Fibroblast of lung (primary cell): ENCODE measurements around the gene BIN1.

Experiments used
- EZH2 ChIP-seq: IDR thresholded peaks from 2 replicates; pipeline ENCODE4 v1.5.1; 2012; ENCODE audit warnings: low read length, control low read depth, mild to moderate bottlenecking; ENCODE audit errors: missing control alignments
- TF ChIP-seq, protein P1 (sequence below), 2 donors: IDR thresholded peaks in 1 of 2; conservative IDR thresholded peaks in 1 of 2; 1 replicate in 1 of 2; 2 replicates in 1 of 2; pipeline ENCODE4 v1.5.1; 2011 to 2012; ENCODE audit warnings: low read length in 2 of 2, control low read depth in 1 of 2, inconsistent platforms in 1 of 2, low read depth in 1 of 2, mild to moderate bottlenecking in 1 of 2

GRCh38 chr2:127089478-127090235 lies 17.3 kb downstream of the BIN1 start:
- TF ChIP-seq, protein P1, sequence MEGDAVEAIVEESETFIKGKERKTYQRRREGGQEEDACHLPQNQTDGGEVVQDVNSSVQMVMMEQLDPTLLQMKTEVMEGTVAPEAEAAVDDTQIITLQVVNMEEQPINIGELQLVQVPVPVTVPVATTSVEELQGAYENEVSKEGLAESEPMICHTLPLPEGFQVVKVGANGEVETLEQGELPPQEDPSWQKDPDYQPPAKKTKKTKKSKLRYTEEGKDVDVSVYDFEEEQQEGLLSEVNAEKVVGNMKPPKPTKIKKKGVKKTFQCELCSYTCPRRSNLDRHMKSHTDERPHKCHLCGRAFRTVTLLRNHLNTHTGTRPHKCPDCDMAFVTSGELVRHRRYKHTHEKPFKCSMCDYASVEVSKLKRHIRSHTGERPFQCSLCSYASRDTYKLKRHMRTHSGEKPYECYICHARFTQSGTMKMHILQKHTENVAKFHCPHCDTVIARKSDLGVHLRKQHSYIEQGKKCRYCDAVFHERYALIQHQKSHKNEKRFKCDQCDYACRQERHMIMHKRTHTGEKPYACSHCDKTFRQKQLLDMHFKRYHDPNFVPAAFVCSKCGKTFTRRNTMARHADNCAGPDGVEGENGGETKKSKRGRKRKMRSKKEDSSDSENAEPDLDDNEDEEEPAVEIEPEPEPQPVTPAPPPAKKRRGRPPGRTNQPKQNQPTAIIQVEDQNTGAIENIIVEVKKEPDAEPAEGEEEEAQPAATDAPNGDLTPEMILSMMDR (conservative IDR thresholded peaks at IDR 0.05 in 1 of 2, IDR thresholded peaks at IDR 0.05 in 1 of 2; ENCODE audit: low read depth in 1 of 2, low read length in 2 of 2): no peak
- TF ChIP-seq EZH2: no peak
